Panc1 (cell line): ENCODE results near the gene FMOD. TPM values are rescaled to one million over a fixed set of nuclear protein-coding genes. Genes with fewer than 3 reads are reported as not detected.

Experiments
- ATAC-seq: fragments of 200-7000 bp; cut with Tn5 transposase; 2 replicates; pipeline ENCODE4 v1.9.1; 2020; ENCODE audit warnings: mild to moderate bottlenecking, moderate library complexity
- BruUV-seq: library from RNA; stranded (reverse); fragments of 400-500 nt; replicated peaks from 2 replicates; lab custom pipeline; 2021; lab: Mats Ljungman, UMichigan
- CTCF ChIA-PET: fragments of 300-600 bp; sonication (Branson Sonifier 250); formaldehyde crosslinking; loops from one replicate; lab custom pipeline; 2022; ENCODE audit warnings: antibody characterized with exemption; lab: Charles Lee
- POLR2A ChIA-PET: fragments of 300-600 bp; sonication (Branson Sonifier 250); formaldehyde crosslinking; loops from one replicate; lab custom pipeline; 2022; ENCODE audit warnings: antibody characterized with exemption; lab: Charles Lee
- DNase-seq: peaks from one replicate; pipeline ENCODE4 v3.0.0-alpha.2; 2010; ENCODE audit warnings: low read depth, low spot score
- H3K27ac ChIP-seq: 2 replicates; pipeline ENCODE4 v1.5.1; 2011; ENCODE audit warnings: mild to moderate bottlenecking, low read length, inconsistent platforms
- H3K27me3 ChIP-seq: fragments of 200-500 bp; sonication (Bioruptor generic); 2 replicates; pipeline ENCODE4 v1.6.0; 2014; ENCODE audit warnings: low read length, inconsistent platforms; ENCODE audit not compliant: control insufficient read depth, insufficient read depth
- H3K36me3 ChIP-seq: fragments of 200-500 bp; sonication (Bioruptor generic); 2 replicates; pipeline ENCODE4 v1.5.1; 2014; ENCODE audit warnings: inconsistent platforms, mild to moderate bottlenecking, low read length, moderate library complexity; ENCODE audit not compliant: control insufficient read depth, insufficient read depth
- H3K4me1 ChIP-seq: 2 replicates; pipeline ENCODE4 v1.5.1; 2011; ENCODE audit warnings: inconsistent platforms, mild to moderate bottlenecking, low read length, moderate library complexity; ENCODE audit not compliant: control insufficient read depth, insufficient read depth
- H3K4me3 ChIP-seq, 2 experiments: 2 replicates each; pipeline ENCODE4 v1.5.1; 2011 to 2012; ENCODE audit warnings: low read depth in 2 of 2, low read length in 2 of 2, mild to moderate bottlenecking in 2 of 2, inconsistent platforms in 1 of 2, moderate library complexity in 1 of 2
- H3K9me3 ChIP-seq: fragments of 200-500 bp; sonication (Bioruptor generic); 2 replicates; pipeline ENCODE4 v1.5.1; 2014; ENCODE audit warnings: low read depth, mild to moderate bottlenecking, inconsistent platforms, low read length, moderate library complexity; ENCODE audit not compliant: control insufficient read depth, insufficient read depth
- CTCF ChIP-seq: fragments of 450-650 bp; IDR thresholded peaks from 2 replicates; pipeline ENCODE4 v1.5.1; 2017; ENCODE audit warnings: mild to moderate bottlenecking
- POLR2AphosphoS5 ChIP-seq: IDR thresholded peaks from 2 replicates; pipeline ENCODE4 v1.6.1; 2012; ENCODE audit warnings: mild to moderate bottlenecking, low read depth, low read length, moderate library complexity
- SIN3A ChIP-seq: IDR thresholded peaks from 2 replicates; pipeline ENCODE4 v1.6.1; 2012; ENCODE audit warnings: low read depth, mild to moderate bottlenecking, low read length, moderate library complexity, borderline replicate concordance; ENCODE audit not compliant: insufficient read depth
- TCF7L2 ChIP-seq: IDR thresholded peaks from 2 replicates; pipeline ENCODE4 v1.6.1; 2011; ENCODE audit warnings: mild to moderate bottlenecking, low read depth, low read length, inconsistent platforms
- in situ Hi-C: cut with HindIII; loops from 2 replicates; pipeline ENCODE4 v1.10.0; 2016; ENCODE audit warnings: low sequenced_read_pairs, low pct_unique_long_range_greater_than_20kb
- intact Hi-C: fragments of 100-400 bp; cut with micrococcal nuclease; formaldehyde crosslinking; loops from one replicate; pipeline ENCODE4 v1.10.0; 2022; ENCODE audit not compliant: unreplicated experiment
- total RNA-seq: library from RNA; stranded (reverse); gene quantifications from one replicate; pipeline ENCODE4 v1.2.1, GENCODE V29; 2021; ENCODE audit not compliant: unreplicated experiment
- TF ChIP-seq, protein P1 (sequence below), 2 experiments: IDR thresholded peaks; 2 replicates each; pipeline ENCODE4 v1.6.1; 2011 to 2012; ENCODE audit warnings: low read depth in 2 of 2, control low read depth in 1 of 2, low read length in 1 of 2, mild to moderate bottlenecking in 1 of 2, moderate library complexity in 1 of 2; ENCODE audit not compliant: insufficient read depth in 1 of 2

FMOD gene
- total RNA-seq, 1 experiment from 2014 or later = not detected

DNA sequence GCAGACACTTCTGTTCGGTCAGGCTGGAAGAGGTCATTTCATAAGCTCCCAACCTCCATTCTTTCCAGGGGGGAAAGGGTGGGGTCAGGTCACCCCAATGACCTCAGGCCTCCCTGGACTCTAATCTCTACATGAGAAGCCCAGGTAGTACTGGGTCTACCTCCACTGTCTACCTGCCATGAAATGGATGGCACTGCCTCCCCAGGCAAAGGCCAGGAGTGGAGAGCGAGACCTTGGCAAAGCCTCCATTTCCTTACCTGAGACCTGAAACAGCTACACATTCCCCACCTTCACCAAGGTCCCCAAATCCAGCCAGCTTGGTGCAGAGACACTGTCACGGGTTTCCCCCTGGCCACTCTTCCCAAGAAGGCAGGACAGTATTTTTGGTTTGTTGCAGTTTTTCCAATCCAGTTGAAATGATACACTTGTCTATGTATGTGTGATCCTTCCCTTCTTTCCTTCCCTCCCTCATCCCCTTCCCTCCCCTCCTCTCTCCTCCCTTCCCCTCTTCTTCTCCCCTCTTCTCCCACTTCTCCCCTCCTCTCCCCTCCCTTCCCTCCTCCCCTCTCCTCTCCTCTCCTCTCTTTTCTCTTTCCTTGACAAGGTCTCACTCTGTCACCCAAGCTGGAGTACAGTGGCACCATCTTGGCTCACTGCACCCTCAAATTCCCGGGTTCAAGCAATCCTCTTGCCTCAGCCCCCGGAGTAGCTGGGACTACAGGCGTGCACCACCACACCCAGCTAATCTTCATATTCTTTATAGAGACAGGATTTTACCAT lies 29.5 kb downstream of the FMOD start:
- Histone ChIP-seq H3K36me3 (no peaks in the 10 kb centered on the region), H3K27me3 (peaks cover 8% of the 10 kb centered on the region), H3K9me3 (no peaks in the 10 kb centered on the region), H3K4me3 (no peak overlapping the region), H3K4me1 (peaks cover under 1% of the 10 kb centered on the region; the same call in 1 of the 2 replicates), H3K27ac (no peak overlapping the region)
- ChIA-PET POLR2A (no interaction called here), CTCF (interaction anchor here (0.6 to 0.7 kb wide), 3 partner anchors 41 to 105 kb away, joined by 3 to 12 read pairs (median 8); no protein-coding TSS in a partner anchor)
- ATAC-seq (no peak), DNase-seq (no peak)
- no peak for TF ChIP-seq TCF7L2
- TF ChIP-seq CTCF = no peak
- no peak for TF ChIP-seq SIN3A
- TF ChIP-seq, protein P1, sequence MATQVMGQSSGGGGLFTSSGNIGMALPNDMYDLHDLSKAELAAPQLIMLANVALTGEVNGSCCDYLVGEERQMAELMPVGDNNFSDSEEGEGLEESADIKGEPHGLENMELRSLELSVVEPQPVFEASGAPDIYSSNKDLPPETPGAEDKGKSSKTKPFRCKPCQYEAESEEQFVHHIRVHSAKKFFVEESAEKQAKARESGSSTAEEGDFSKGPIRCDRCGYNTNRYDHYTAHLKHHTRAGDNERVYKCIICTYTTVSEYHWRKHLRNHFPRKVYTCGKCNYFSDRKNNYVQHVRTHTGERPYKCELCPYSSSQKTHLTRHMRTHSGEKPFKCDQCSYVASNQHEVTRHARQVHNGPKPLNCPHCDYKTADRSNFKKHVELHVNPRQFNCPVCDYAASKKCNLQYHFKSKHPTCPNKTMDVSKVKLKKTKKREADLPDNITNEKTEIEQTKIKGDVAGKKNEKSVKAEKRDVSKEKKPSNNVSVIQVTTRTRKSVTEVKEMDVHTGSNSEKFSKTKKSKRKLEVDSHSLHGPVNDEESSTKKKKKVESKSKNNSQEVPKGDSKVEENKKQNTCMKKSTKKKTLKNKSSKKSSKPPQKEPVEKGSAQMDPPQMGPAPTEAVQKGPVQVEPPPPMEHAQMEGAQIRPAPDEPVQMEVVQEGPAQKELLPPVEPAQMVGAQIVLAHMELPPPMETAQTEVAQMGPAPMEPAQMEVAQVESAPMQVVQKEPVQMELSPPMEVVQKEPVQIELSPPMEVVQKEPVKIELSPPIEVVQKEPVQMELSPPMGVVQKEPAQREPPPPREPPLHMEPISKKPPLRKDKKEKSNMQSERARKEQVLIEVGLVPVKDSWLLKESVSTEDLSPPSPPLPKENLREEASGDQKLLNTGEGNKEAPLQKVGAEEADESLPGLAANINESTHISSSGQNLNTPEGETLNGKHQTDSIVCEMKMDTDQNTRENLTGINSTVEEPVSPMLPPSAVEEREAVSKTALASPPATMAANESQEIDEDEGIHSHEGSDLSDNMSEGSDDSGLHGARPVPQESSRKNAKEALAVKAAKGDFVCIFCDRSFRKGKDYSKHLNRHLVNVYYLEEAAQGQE (IDR thresholded peaks at IDR 0.05; ENCODE audit: insufficient read depth in 1 of 2, low read depth in 2 of 2, low read length in 1 of 2) = no peak
- no peak for TF ChIP-seq POLR2AphosphoS5
- intact Hi-C loops = no loop called here
- in situ Hi-C loops = no loop called here
- no TSS peak for BruUV-seq

GRCh38 chr1:203320591-203321272 lies 30.2 kb downstream of the FMOD start:
- ATAC-seq (no peak), DNase-seq (no peak)
- no peak overlapping the region for H3K27ac ChIP-seq
- intact Hi-C loops = no loop called here
- H3K9me3 ChIP-seq = no peaks in the 10 kb centered on the region
- no peak overlapping the region for H3K4me3 ChIP-seq
- no peaks in the 10 kb centered on the region; the same call in 1 of the 2 replicates for H3K4me1 ChIP-seq
- TF ChIP-seq POLR2AphosphoS5 = no peak
- TF ChIP-seq SIN3A = no peak
- TF ChIP-seq, protein P1 (IDR thresholded peaks at IDR 0.05; ENCODE audit: insufficient read depth in 1 of 2, low read depth in 2 of 2, low read length in 1 of 2) = no peak
- TF ChIP-seq TCF7L2 = no peak
- TF ChIP-seq CTCF = no peak
- POLR2A ChIA-PET = no interaction called here
- in situ Hi-C loops = no loop called here
- peaks cover 2% of the 10 kb centered on the region for H3K27me3 ChIP-seq
- BruUV-seq = no TSS peak
- CTCF ChIA-PET = interaction anchor here (0.6 kb wide), 1 partner anchor 41 kb away, joined by 8 read pairs; no protein-coding TSS in a partner anchor
- H3K36me3 ChIP-seq = no peaks in the 10 kb centered on the region
